Stimulated activated CD4-positive, alpha-beta T cell treated with anti-CD3 and anti-CD28 coated beads, Interleukin-4, amount 100 ng/mL, for 1 hour (primary cell): ENCODE results near the gene CCDC158.
"Not testable (repeated sequence)": the region's sequence is repeated elsewhere in the genome, so short reads cannot be mapped to it uniquely, and the experiment has no call there.

Experiments
- DNase-seq: peaks from one replicate; pipeline ENCODE4 v3.0.0-alpha.2; 2020

The CCDC158 gene

GRCh38 chr4:76307660-76308014 lies 113.3 kb downstream of the CCDC158 start:
- DNase-seq, result no peak

- peak; percentile 25 for DNase-seq
Observed at GRCh38 chr4:76306882-76307659, 113.9 kb downstream of the CCDC158 start.

- peak; percentile 35 for DNase-seq
Observed at GRCh38 chr4:76305971-76306881, 114.7 kb downstream of the CCDC158 start, which contains the start of gene STBD1. TSS of gene STBD1 (plus strand) at chr4:76306733. CDS start at chr4:76306770, 37 bp downstream.

GRCh38 chr4:76305033-76305687 lies 115.8 kb downstream of the CCDC158 start:
- DNase-seq, result no peak

- DNase-seq, result no peak
Observed at GRCh38 chr4:76302826-76303438, 118.0 kb downstream of the CCDC158 start.

- DNase-seq, result no peak
Observed at GRCh38 chr4:76301775-76302162, 119.2 kb downstream of the CCDC158 start.

- no peak for DNase-seq
Observed at GRCh38 chr4:76301068-76301774, 119.7 kb downstream of the CCDC158 start.

- DNase-seq, result no peak
Observed at GRCh38 chr4:76300012-76300411, 120.9 kb downstream of the CCDC158 start.

- no peak for DNase-seq
Observed at GRCh38 chr4:76298227-76298626, 122.7 kb downstream of the CCDC158 start.

- DNase-seq, result no peak
Observed at GRCh38 chr4:76296286-76296820, 124.6 kb downstream of the CCDC158 start.

- no peak for DNase-seq
Observed at GRCh38 chr4:76293772-76294171, 127.2 kb downstream of the CCDC158 start.

GRCh38 chr4:76292730-76293129 lies 128.2 kb downstream of the CCDC158 start:
- no peak for DNase-seq

- not testable (repeated sequence) for DNase-seq
Observed at GRCh38 chr4:76287811-76288210, 133.1 kb downstream of the CCDC158 start.

GRCh38 chr4:76283900-76284299 lies 137.0 kb downstream of the CCDC158 start:
- no peak for DNase-seq

- no peak for DNase-seq
Observed at GRCh38 chr4:76282941-76283689, 137.8 kb downstream of the CCDC158 start.

GRCh38 chr4:76281594-76281993 lies 139.3 kb downstream of the CCDC158 start:
- not testable (repeated sequence) for DNase-seq

- DNase-seq, result no peak
Observed at GRCh38 chr4:76280488-76281441, 140.2 kb downstream of the CCDC158 start.

GRCh38 chr4:76279462-76279861 lies 141.5 kb downstream of the CCDC158 start:
- peak; percentile 8 for DNase-seq

GRCh38 chr4:76278583-76278982 lies 142.4 kb downstream of the CCDC158 start:
- DNase-seq, result no peak

- no peak for DNase-seq
Observed at GRCh38 chr4:76277667-76278066, 143.3 kb downstream of the CCDC158 start.
